MV-4-11 (cell line): ENCODE data around the gene CCDC159.
"Not testable (repeated sequence)": the region's sequence is repeated elsewhere in the genome, so short reads cannot be mapped to it uniquely, and the experiment has no call there.

Experiments
- DNase-seq: peaks from one replicate; lab custom pipeline; 2025; lab: John Stamatoyannopoulos, UW

CCDC159 gene

DNA sequence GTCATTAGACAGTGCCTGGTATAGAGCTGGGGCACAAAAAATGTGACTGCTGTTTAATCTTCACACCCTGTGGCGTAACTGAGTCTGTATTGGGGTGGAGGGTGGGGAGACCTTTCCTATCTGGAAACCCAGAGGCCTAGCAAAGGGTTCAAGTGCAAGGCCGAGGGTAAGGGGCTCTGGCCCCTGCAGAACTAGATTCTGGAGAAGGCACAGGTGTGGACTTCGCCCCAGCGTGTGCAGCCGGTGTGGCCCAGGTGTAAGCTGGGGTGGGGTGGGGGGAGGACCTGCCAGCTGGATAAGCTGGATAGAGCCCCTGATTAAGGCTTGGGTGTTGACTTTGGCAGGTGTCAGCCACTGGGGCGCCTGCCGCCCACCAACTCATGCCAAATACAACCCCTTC is 8.2 kb upstream of the CCDC159 start:
- no peak for DNase-seq

DNA sequence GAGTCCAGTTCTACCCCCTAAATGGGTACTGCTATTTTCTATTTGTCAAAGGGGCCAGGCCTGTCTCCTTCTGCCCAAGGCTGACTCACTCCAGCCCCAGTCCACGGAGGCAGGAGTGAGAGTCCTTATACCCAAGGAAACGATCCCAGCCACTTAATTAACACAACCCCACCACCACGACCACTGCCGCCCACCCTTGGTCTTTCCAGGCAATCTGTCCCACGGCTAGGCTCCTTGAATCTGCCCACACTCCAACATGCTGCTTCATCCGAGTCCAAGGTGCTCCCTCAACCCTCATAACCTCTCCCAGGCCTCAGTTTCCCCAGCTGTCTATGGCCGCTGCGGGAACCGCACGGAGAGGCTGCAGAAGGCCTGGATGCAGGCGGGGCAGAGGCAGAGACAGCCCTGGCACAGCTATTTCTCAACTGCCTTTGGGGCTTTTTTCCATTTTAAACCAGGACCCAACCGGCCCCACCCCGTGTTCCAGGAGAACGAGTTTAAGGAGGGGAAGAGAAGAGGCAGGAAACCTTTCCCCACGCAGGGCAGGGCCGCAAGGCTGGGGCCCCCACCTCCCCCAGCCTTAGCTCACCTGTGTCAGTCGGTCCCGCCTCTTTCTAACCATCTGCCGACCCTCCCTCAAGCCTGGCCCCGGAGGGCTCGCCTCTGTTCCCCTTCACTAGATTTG is 7.6 kb upstream of the CCDC159 start:
- DNase-seq, result no peak

- peak; percentile 95 for DNase-seq
Measured at GRCh38 chr19:11339254-11340098, 6.8 kb upstream of the CCDC159 start, which contains the start of gene RAB3D. Gene RAB3D (minus strand): TSS chr19:11339657. CDS start chr19:11337399, 2,258 bp downstream.

GRCh38 chr19:11340099-11340467 is 6.2 kb upstream of the CCDC159 start:
- not testable (repeated sequence) for DNase-seq

DNA sequence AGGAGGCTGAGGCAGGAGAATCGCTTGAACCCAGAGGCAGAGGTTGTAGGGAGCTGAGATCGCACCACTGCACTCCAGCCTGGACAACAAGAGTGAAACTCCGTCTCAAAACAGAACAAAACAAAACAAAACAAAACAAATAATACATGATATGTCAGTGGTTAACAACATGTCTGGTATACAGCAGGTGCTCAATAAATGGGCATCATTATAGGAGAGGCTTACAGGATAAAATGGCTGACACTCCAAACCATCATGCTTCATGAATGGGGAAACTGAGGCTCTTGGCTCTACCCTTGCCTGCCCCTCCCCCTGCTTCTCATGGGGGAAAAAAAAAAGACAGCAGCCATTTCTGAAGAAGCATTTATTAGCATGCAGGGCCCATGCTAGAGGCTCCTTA is 3.9 kb upstream of the CCDC159 start:
- DNase-seq, result no peak

DNA sequence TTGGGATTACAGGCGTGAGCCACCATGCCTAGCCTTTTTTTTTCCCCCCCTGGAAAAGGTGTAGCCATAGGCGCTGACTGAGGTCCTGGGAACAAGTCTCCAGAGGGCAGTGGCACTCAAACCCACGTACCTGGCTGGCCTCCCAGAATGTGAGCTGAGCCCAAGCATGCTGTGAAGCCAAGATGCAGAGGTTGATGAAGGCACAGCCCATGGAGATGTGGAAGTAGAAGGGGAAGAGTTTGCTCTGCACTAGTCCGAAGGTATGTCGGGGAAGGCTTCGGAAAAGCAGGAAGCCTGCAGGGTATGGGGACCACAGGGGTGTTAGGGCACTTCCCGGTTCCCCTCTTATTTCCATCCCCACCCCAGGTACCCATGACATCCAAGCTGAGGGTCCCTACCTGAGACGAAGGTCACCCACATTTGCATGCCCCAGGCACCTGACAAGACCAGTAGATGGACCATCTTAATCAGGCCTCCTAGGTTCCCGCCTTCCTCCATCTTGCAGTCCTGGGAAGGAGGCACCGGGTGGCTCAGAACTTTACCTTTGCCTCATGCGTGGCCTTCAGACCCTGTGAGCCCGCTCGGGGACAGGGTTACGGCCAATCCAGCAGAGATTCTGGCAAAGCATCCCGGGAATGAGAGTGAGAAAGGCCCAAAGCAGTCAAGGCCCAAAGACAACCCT is 1.1 kb upstream of the CCDC159 start:
- DNase-seq, result no peak

DNA sequence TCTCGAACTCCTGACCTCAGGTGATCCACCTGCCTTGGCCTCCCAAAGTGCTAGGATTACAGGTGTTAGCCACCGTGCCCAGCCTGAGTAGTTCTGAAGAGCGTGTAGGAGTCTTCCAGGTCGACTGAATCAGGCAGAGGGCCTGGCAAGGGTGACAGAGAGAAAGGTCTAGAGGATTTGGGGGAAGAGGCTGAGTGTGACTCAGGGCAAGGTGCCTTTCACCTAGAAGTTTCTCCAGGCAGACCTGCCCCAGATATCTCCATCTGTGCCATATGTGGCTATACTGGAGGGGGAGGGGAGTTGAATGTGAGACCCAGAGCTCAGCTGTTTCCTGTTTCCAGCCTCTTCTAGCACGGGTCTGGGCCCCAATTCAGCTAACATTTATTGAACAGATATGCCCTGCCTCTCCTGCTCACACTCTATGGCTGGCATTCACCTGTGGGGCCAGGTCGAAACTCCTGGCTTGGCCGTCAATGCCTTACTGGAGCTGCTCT is 1.3 kb downstream of the CCDC159 start:
- DNase-seq, result no peak

DNA sequence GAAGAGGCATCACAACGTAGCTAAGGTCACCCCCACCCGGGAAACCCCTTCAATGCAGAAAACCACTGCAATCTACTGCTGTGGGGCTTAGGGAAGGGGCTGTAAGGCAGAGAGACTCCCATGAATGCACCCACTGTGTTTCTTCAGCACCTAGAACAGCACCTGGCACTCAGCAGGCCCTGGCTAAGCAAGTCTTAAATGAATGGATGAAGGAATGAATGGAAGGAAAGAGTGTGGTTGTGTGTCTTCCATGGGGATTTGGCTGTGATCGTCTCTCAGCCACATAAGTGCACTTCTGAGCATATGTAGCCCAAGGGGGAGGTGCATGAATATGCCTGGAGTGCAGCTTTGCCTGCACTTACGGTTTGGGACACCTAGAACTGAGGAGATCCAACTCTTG is 2.9 kb downstream of the CCDC159 start:
- no peak for DNase-seq

DNA sequence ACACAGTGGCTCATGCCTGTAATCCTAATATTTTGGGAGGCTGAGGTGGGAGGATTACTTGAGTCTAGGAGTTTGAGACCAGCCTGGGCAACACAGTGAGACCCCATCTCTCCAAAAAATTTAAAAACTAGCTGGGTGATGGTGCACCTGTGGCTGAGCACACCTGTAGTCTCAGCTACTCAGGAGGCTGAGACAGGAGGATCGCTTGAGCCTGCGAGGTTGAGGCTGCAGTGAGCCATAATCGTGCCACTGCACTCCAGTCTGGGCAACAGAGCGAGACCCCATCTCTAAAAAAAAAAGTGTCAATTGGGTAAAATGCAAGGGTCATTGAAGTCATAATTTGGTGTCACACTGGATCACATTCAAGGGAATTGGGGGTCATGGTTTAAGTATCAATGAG is 7.8 kb downstream of the CCDC159 start:
- not testable (repeated sequence) for DNase-seq

- DNase-seq, result peak; percentile 93
Measured at GRCh38 chr19:11355160-11356073, 9.1 kb downstream of the CCDC159 start, which contains the start of gene PLPPR2. Gene PLPPR2 (plus strand): TSS chr19:11355432. CDS start chr19:11357674, 2,242 bp downstream.

DNA sequence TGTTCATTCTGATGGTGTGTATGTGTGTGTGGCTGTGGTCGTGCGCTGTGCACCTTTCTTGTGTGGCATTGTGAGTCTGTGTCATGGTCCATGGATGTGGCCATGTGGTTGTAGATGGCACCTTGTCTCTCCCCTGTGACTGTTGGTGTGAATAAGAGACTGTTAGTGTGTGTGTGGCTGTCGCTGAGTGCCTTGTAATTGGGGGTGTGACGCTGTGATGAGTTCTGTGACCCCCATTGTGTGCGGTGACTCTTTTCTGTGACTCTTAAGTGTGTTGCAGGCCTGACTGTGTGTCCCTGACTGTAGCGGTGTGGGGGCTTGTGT is 9.7 kb downstream of the CCDC159 start:
- DNase-seq, result no peak

GRCh38 chr19:11356676-11357550 is 10.6 kb downstream of the CCDC159 start:
- no peak for DNase-seq

DNA sequence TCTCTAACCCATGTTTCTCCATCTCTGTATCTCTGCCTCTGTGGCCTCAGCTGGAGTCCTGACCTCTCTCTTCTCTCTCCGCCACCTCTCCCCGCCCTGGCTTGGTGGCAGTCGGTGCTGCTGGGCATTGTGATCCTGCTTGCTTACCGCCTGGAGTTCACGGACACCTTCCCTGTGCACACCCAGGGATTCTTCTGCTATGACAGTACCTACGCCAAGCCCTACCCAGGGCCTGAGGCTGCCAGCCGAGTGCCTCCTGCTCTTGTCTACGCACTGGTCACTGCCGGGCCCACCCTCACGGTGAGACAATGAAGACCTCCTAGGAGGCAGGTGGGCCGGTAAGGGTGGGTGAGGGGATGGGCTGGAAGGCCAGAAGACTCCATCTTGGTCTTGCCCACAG is 13.1 kb downstream of the CCDC159 start:
- DNase-seq, result no peak

DNA sequence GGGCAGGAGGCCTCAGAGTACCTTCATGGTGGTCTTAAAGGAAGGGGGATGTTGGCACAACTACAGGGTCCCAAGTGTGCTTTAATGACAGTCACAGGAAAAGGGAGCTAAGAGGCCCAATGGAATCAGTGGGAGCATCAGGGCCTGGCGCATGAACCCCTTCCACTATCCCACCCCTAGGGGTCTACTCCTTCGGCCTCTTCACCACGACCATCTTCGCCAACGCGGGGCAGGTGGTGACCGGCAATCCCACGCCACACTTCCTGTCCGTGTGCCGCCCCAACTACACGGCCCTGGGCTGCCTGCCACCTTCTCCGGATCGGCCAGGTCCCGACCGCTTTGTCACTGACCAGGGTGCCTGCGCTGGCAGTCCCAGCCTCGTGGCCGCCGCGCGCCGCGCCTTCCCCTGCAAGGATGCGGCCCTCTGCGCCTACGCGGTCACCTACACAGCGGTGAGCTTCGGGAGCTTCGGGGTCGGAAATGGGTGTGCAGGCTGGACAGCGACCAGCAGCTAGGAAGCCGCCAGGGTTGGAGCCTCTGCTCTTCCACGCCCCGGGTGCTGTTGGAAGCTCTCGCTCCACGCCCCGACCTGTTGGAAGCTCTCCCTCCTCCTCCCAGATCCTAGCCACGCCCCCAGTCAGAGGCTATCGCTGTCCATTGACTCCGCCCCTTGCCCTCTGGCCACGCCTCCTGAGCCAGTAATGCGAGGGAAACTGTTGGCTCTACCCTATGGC is 14.9 kb downstream of the CCDC159 start:
- DNase-seq, result no peak

DNA sequence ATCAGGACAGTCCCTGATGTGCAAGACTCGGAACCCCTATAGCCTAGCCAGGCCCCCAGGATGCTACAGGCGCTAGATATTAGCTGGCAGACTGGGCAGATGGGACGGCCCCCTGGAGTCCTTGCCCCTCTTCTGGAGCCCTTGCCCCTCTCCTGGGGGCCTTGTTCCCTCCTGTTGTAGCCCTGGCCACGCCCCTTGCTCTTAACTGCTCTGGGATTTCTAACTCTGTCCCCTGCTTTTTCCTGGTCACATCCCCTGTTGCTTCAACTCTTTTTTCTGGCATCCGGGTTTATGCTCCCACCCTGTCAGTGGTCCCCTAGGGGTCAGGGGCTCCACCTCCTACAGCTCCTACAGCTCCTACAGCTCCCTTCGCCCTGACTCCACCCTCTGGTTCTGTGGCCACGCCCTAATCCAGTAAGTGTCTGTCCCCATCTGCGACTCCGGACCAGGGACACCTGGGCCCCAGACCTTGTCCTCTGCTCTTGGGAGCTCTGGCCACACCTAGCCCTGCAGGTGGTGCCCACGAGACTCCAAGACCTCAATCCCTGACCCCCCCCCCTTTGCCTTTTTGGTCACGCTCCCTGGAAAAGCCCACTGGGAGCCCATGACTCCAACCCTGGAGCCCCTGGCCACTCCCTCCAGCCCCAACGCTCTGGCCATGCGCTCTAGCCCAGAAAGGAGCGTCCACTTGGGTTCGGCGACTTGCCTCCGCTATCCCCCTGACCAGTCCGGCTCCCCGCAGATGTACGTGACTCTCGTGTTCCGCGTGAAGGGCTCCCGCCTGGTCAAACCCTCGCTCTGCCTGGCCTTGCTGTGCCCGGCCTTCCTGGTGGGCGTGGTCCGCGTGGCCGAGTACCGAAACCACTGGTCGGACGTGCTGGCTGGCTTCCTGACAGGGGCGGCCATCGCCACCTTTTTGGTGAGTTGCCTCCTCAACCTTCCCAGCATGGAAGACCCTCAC is 15.7 kb downstream of the CCDC159 start:
- no peak for DNase-seq

DNA sequence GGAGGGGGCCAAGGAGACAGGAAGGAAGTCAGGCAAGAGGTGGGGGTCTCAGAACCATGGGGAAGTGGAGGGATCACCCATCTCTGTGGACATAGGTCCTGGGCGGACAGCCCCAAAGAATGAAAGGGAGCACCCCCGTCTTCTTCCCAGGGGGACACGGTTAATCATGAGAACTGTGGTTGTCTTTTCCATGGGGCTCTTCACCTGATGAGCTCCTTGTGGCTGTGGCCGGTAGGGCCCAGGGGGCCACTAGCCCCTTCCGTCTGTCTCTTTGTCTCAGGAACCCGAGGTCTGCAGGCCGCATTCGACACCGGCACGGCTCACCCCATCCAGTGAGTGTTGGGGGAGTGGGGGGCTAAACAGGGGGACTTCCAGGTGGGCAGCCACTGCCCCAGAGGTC is 17.6 kb downstream of the CCDC159 start:
- DNase-seq, result no peak

DNA sequence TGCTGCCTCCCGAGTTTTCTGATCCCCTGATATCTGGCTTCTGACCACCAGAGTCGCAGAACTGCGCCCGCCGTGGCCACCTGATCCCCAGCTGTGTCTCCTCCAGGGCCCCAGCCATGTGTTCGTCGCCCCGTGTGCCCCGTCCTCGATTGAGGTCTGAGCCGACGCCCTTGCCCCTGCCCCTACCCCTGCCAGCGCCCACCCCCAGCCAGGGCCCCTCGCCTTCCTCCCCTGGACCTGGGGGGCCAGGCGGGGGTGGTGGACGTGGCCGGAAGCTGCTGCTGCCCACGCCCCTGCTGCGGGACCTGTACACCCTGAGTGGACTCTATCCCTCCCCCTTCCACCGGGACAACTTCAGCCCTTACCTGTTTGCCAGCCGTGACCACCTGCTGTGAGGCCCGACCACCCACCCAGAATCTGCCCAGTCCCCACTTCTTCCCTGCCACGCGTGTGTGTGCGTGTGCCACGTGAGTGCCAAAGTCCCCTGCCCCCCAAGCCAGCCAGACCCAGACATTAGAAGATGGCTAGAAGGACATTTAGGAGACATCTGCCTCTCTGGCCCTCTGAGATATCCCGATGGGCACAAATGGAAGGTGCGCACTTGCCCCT is 18.1 kb downstream of the CCDC159 start:
- no peak for DNase-seq

DNA sequence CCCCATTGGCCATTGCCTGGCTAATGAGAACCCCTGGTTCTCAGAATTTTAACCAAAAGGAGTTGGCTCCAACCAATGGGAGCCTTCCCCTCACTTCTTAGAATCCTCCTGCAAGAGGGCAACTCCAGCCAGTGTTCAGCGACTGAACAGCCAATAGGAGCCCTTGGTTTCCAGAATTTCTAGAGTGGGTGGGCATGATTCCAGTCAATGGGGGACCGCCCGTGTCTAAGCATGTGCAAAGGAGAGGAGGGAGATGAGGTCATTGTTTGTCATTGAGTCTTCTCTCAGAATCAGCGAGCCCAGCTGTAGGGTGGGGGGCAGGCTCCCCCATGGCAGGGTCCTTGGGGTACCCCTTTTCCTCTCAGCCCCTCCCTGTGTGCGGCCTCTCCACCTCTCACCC is 18.6 kb downstream of the CCDC159 start:
- DNase-seq, result no peak
